Pancreas (tissue), 10 donors: Measurements from ENCODE around the gene MTG2. TPM values are rescaled to one million over a fixed set of nuclear protein-coding genes. Genes with fewer than 3 reads are reported as not detected.

Experiments
- ATAC-seq, 4 donors: fragments of 200-7000 bp; cut with Tn5 transposase; one replicate each; pipeline versions ENCODE4 v1.8.0 to v1.9.1; 2020; ENCODE audit warnings: mild to moderate bottlenecking in 4 of 4, moderate library complexity in 4 of 4
- DNase-seq, 6 donors: peaks; one replicate each; pipeline ENCODE4 v3.0.0-alpha.2; 2020
- FAIRE-seq: peaks from 2 replicates; lab custom pipeline; 2012; peaks lifted over from hg19 to GRCh38; lab: Jason Lieb, UNC
- H3K27ac ChIP-seq, 4 donors: fragments of 200-600 bp; sonication (generic); 1 replicate in 3 of 4; 2 replicates in 1 of 4; pipeline versions ENCODE4 v1.5.0 to v1.8.0; 2020
- H3K27me3 ChIP-seq, 4 donors: fragments of 200-600 bp; one replicate each; pipeline ENCODE4 v1.8.0; 2021
- H3K36me3 ChIP-seq, 3 donors: fragments of 200-600 bp; sonication (generic) in 1 of 3; one replicate each; pipeline versions ENCODE4 v1.5.0 to v1.8.0; 2020 to 2021
- H3K4me1 ChIP-seq, 3 donors: fragments of 200-600 bp; one replicate each; pipeline ENCODE4 v1.8.0; 2021
- H3K4me3 ChIP-seq, 4 donors: fragments of 200-600 bp; sonication (generic) in 2 of 4; one replicate each; pipeline versions ENCODE4 v1.5.0 to v1.8.0; 2020 to 2021
- H3K9me3 ChIP-seq, 4 donors: fragments of 200-600 bp; one replicate each; pipeline ENCODE4 v1.8.0; 2021
- CTCF ChIP-seq, 4 donors: fragments of 200-600 bp; sonication (generic) in 3 of 4; IDR thresholded peaks; one replicate each; pipeline versions ENCODE4 v1.5.0 to v1.8.0; 2021; ENCODE audit warnings: antibody characterized with exemption in 4 of 4
- WGBS, 2 donors: extraction: QIAGEN DNeasy Blood & Tissue Kit; methylation state at CpG; one replicate each; pipeline ENCODE4 v1.1.7; 2013; 5-methylcytosine and 5-hydroxymethylcytosine counted together
- intact Hi-C, 3 donors: fragments of 100-400 bp; cut with DNase I; formaldehyde crosslinking; loops; one replicate each; pipeline versions ENCODE4 v1.11.1 to v1.14.2; 2022
- polyA plus RNA-seq, 2 donors: library from polyadenylated mRNA; stranded (reverse); fragments of 200-250 nt; gene quantifications; one replicate each; pipeline ENCODE4 v1.2.3, GENCODE V29; 2013
- total RNA-seq, 6 donors: library from RNA; stranded (reverse); fragmentation: NEBNext Ultra II Directional in 4 of 6; extraction: Animal tissue kit (Norgen Biotek cat#: 25700) in 4 of 6; gene quantifications; one replicate each; pipeline versions ENCODE4 v1.2.1 to v1.2.4, GENCODE V29; 2021 to 2023
- donor health status: healthy with polysubstance abuse.
- donor health status: DM: no; HTN: no; CAD: no; lungs with moderate emphysema.
- donor health status: DM: no; HTN: no; CAD: no.
- donor health status: control.
- donor health status: control.
- donor health status: Bipolar disorder and iron deficiency.
- donor health status: DM: yes; HTN: yes; CAD: no.
- donor health status: DM: no; HTN: no; CAD: no.
- donor health status: DM: no; HTN: no; CAD: no.
- donor health status: DM: yes; HTN: yes; CAD: no.

MTG2 gene
- total and polyA plus RNA-seq, 8 donors, result 9.7 to 55.3 (median 14.2) TPM

GRCh38 chr20:62138204-62138543 is 44.7 kb upstream of the MTG2 start:
- whole genome bisulfite sequencing, 2 donors, result 80 to 84% methylated on average over 11 of the region's 11 CpGs
- FAIRE-seq, result no peak
- Histone ChIP-seq H3K9me3 (no peaks in the 10 kb centered on the region), H3K27ac (no peak overlapping the region), H3K36me3 (peaks cover 10 to 40% (median 28%) of the 10 kb centered on the region in 3 donors), H3K4me1 (peaks cover 9 to 19% (median 13%) of the 10 kb centered on the region in 3 donors), H3K4me3 (no peak overlapping the region), H3K27me3 (no peaks in the 10 kb centered on the region)
- ATAC-seq, result no peak
- TF ChIP-seq CTCF (IDR thresholded peaks at IDR 0.05), result no peak
- intact Hi-C loops, result loop anchor here in 1 of 3 donors (5.0 kb wide), 1 partner anchor 126 kb away; no protein-coding TSS in a partner anchor
- no peak for DNase-seq

DNA sequence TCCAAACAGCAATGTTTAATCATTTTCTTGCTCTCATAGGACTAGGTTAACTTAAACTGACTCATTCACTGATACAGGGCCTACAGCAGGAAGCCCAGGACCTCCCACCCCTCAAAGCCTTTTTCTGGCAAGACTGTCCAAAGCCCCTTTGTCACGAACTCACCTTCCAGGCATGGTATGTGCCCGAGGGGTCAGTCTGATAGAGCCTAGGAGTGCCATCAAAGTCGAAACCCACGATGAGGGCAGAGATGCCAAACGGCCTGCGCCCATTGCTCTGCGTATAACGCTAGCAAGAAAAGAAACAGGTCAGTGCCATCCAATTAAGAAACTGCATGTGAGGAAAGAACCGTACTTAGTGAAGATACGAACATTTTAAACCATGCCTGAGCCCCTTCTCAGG is 43.9 kb upstream of the MTG2 start:
- intact Hi-C loops, result loop anchor here in 1 of 3 donors (5.0 kb wide), 1 partner anchor 127 kb away; no protein-coding TSS in a partner anchor
- Histone ChIP-seq H3K27ac (no peak overlapping the region), H3K27me3 (no peaks in the 10 kb centered on the region), H3K4me3 (no peak overlapping the region), H3K4me1 (peaks cover 9 to 19% (median 13%) of the 10 kb centered on the region in 3 donors), H3K9me3 (no peaks in the 10 kb centered on the region), H3K36me3 (peaks cover 10 to 36% (median 28%) of the 10 kb centered on the region in 3 donors)
- WGBS, 2 donors, result 87 to 91% methylated on average over 10 of the region's 10 CpGs
- DNase-seq, result no peak
- no peak for TF ChIP-seq CTCF (IDR thresholded peaks at IDR 0.05)
- no peak for FAIRE-seq
- no peak for ATAC-seq

DNA sequence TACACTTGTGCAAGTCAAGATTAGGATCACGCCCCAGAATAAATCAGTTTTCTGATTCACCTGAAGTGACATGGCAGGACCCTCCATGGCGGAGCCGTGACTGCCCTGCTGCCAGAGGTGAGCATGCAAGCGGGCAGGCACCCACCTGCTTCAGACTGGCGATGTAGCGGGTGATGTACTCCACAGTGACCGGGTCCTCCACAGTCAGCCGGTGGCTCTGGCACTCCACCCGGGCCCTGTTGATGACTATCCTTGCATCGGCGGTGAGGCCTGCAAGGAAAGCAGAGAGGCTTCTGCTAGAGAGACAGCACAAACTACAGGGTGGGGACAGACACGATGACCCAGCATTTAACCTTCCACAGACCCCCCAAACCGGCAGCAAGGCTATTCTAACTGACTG is 43.2 kb upstream of the MTG2 start:
- H3K36me3 ChIP-seq, result peaks cover 10 to 36% (median 28%) of the 10 kb centered on the region in 3 donors
- H3K27ac ChIP-seq, result no peak overlapping the region
- H3K4me1 ChIP-seq, result peaks cover 10 to 20% (median 15%) of the 10 kb centered on the region in 3 donors
- intact Hi-C loops, result loop anchor here in 1 of 3 donors (5.0 kb wide), 1 partner anchor 127 kb away; no protein-coding TSS in a partner anchor
- H3K4me3 ChIP-seq, result no peak overlapping the region
- H3K9me3 ChIP-seq, result no peaks in the 10 kb centered on the region
- FAIRE-seq (no peak), DNase-seq (no peak), ATAC-seq (no peak)
- no peaks in the 10 kb centered on the region for H3K27me3 ChIP-seq
- no peak for TF ChIP-seq CTCF (IDR thresholded peaks at IDR 0.05)
- 88% methylated on average over 13 of the region's 13 CpGs for WGBS, 2 donors

- Histone ChIP-seq H3K36me3 (peaks cover 10 to 36% (median 28%) of the 10 kb centered on the region in 3 donors), H3K4me1 (peaks cover 16 to 26% (median 21%) of the 10 kb centered on the region in 3 donors), H3K27me3 (no peaks in the 10 kb centered on the region), H3K9me3 (no peaks in the 10 kb centered on the region), H3K4me3 (peak overlapping the region in 1 of 4 donors; percentile 88), H3K27ac (no peak overlapping the region)
- intact Hi-C loops, result no loop called here
- FAIRE-seq (no peak), ATAC-seq (no peak), DNase-seq (no peak)
- TF ChIP-seq CTCF (IDR thresholded peaks at IDR 0.05), result no peak
- WGBS, 2 donors, result 78 to 89% methylated on average over 7 of the region's 7 CpGs
These were observed 41.8 kb upstream of the MTG2 start for GRCh38 chr20:62141043-62141396.
